Measurements from ENCODE around the gene STT3B. TPM values are rescaled to one million over a fixed set of nuclear protein-coding genes. Genes with fewer than 3 reads are reported as not detected.
"Not testable (repeated sequence)": the region's sequence is repeated elsewhere in the genome, so short reads cannot be mapped to it uniquely, and the experiment has no call there.

The STT3B gene
- total RNA-seq, 2 donors from 2014 or later = 78.0 to 87.5 TPM

DNA sequence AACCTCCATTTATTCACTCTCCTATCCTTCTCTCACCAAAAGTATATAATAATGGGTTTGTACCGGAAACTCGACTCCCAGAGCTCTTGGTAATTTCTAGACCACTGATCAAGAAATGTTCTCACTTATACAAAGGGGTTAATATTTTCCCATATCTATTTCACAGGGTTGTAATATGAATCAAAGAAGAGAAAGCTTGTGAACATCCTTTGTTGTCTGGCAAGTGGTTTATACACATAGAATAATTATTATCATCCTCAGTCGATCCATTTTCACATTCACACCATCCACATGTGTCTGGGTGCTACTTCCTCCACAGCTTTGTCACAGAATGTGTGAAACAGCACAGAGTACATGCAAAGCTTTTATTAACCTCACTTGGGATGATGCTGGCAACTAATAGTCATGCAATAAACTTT is 29.9 kb upstream of the STT3B start:
- Histone ChIP-seq H3K27ac (no peak overlapping the region), H3K36me3 (no peaks in the 10 kb centered on the region), H3K4me3 (no peak overlapping the region), H3K27me3 (no peaks in the 10 kb centered on the region), H3K4me1 (no peaks in the 10 kb centered on the region), H3K9me3 (no peaks in the 10 kb centered on the region)
- no peak for DNase-seq (ENCODE audit: low spot score)
- TF ChIP-seq, protein P1, sequence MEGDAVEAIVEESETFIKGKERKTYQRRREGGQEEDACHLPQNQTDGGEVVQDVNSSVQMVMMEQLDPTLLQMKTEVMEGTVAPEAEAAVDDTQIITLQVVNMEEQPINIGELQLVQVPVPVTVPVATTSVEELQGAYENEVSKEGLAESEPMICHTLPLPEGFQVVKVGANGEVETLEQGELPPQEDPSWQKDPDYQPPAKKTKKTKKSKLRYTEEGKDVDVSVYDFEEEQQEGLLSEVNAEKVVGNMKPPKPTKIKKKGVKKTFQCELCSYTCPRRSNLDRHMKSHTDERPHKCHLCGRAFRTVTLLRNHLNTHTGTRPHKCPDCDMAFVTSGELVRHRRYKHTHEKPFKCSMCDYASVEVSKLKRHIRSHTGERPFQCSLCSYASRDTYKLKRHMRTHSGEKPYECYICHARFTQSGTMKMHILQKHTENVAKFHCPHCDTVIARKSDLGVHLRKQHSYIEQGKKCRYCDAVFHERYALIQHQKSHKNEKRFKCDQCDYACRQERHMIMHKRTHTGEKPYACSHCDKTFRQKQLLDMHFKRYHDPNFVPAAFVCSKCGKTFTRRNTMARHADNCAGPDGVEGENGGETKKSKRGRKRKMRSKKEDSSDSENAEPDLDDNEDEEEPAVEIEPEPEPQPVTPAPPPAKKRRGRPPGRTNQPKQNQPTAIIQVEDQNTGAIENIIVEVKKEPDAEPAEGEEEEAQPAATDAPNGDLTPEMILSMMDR (IDR thresholded peaks at IDR 0.05) = no peak

- no peak overlapping the region for H3K4me3 ChIP-seq
- no peaks in the 10 kb centered on the region for H3K4me1 ChIP-seq
- no peak overlapping the region for H3K27ac ChIP-seq
- DNase-seq (ENCODE audit: low spot score) = no peak
- H3K9me3 ChIP-seq = no peaks in the 10 kb centered on the region
- no peaks in the 10 kb centered on the region for H3K36me3 ChIP-seq
- H3K27me3 ChIP-seq = no peaks in the 10 kb centered on the region
- TF ChIP-seq, protein P1 (IDR thresholded peaks at IDR 0.05) = no peak
Measured at GRCh38 chr3:31503456-31503855, 29.3 kb upstream of the STT3B start.

DNA sequence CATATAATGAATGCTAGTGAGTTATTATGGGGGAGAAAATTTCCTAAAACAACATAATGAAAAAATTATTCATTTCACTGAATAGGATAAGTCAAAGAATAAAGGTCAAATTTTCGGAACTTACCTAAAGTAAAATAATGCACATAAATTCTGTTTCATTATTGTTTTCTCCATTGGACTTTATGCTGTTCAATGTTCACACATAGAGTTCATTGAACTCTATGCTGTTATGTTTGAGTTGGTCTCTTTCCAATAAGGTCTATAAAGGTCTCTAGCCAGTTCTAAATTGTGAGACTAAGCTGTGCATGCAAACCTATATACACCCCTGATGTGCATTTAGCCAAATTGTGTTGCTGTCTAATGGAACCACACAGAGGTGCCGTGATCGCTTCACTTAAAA is 28.5 kb upstream of the STT3B start:
- no peak for DNase-seq (ENCODE audit: low spot score)
- TF ChIP-seq, protein P1 (IDR thresholded peaks at IDR 0.05) = no peak
- H3K4me1 ChIP-seq = no peaks in the 10 kb centered on the region
- H3K4me3 ChIP-seq = no peak overlapping the region
- H3K9me3 ChIP-seq = no peaks in the 10 kb centered on the region
- H3K27me3 ChIP-seq = no peaks in the 10 kb centered on the region
- H3K36me3 ChIP-seq = no peaks in the 10 kb centered on the region
- H3K27ac ChIP-seq = no peak overlapping the region

- Histone ChIP-seq H3K9me3 (no peaks in the 10 kb centered on the region), H3K36me3 (no peaks in the 10 kb centered on the region), H3K4me1 (no peaks in the 10 kb centered on the region), H3K27me3 (no peaks in the 10 kb centered on the region), H3K27ac (no peak overlapping the region), H3K4me3 (no peak overlapping the region)
- TF ChIP-seq, protein P1 (IDR thresholded peaks at IDR 0.05) = no peak
- no peak for DNase-seq (ENCODE audit: low spot score)
Measured at GRCh38 chr3:31505371-31506048, 27.2 kb upstream of the STT3B start.

- H3K36me3 ChIP-seq; H3K4me1 ChIP-seq; H3K9me3 ChIP-seq; H3K4me3 ChIP-seq; DNase-seq (ENCODE audit: low spot score); H3K27ac ChIP-seq; H3K27me3 ChIP-seq: not testable (repeated sequence)
Measured at GRCh38 chr3:31506515-31506914, 26.2 kb upstream of the STT3B start.

- TF ChIP-seq, protein P1 (IDR thresholded peaks at IDR 0.05) = no peak
- H3K4me3 ChIP-seq = no peak overlapping the region
- no peaks in the 10 kb centered on the region for H3K9me3 ChIP-seq
- no peaks in the 10 kb centered on the region for H3K36me3 ChIP-seq
- no peaks in the 10 kb centered on the region for H3K27me3 ChIP-seq
- H3K27ac ChIP-seq = no peak overlapping the region
- no peak for DNase-seq (ENCODE audit: low spot score)
- H3K4me1 ChIP-seq = no peaks in the 10 kb centered on the region
Measured at GRCh38 chr3:31508452-31509146, 24.1 kb upstream of the STT3B start.

All from right atrium auricular region (tissue), 2 donors.